HG03045 (cell line): Measurements from ENCODE around the gene PDCD6IP.
"Not testable (repeated sequence)": the region's sequence is repeated elsewhere in the genome, so short reads cannot be mapped to it uniquely, and the experiment has no call there.

Source experiments
- ATAC-seq: cut with Tn5 transposase; IDR thresholded peaks from one replicate; pipeline ENCODE4 v1.9.1; 2021; ENCODE audit warnings: mild to moderate bottlenecking, moderate library complexity; ENCODE audit not compliant: unreplicated experiment

Gene PDCD6IP, protein sequence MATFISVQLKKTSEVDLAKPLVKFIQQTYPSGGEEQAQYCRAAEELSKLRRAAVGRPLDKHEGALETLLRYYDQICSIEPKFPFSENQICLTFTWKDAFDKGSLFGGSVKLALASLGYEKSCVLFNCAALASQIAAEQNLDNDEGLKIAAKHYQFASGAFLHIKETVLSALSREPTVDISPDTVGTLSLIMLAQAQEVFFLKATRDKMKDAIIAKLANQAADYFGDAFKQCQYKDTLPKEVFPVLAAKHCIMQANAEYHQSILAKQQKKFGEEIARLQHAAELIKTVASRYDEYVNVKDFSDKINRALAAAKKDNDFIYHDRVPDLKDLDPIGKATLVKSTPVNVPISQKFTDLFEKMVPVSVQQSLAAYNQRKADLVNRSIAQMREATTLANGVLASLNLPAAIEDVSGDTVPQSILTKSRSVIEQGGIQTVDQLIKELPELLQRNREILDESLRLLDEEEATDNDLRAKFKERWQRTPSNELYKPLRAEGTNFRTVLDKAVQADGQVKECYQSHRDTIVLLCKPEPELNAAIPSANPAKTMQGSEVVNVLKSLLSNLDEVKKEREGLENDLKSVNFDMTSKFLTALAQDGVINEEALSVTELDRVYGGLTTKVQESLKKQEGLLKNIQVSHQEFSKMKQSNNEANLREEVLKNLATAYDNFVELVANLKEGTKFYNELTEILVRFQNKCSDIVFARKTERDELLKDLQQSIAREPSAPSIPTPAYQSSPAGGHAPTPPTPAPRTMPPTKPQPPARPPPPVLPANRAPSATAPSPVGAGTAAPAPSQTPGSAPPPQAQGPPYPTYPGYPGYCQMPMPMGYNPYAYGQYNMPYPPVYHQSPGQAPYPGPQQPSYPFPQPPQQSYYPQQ

GRCh38 chr3:33798418-33799201, at the start of gene PDCD6IP:
TSS of gene PDCD6IP (plus strand) at chr3:33798630. CDS start at chr3:33798729, 99 bp downstream.
- peak; percentile 91 for ATAC-seq

GRCh38 chr3:33749546-33750210, 48.8 kb upstream of the PDCD6IP start:
- no peak for ATAC-seq

- no peak for ATAC-seq
Measured at GRCh38 chr3:33750211-33750548, 48.2 kb upstream of the PDCD6IP start.

DNA sequence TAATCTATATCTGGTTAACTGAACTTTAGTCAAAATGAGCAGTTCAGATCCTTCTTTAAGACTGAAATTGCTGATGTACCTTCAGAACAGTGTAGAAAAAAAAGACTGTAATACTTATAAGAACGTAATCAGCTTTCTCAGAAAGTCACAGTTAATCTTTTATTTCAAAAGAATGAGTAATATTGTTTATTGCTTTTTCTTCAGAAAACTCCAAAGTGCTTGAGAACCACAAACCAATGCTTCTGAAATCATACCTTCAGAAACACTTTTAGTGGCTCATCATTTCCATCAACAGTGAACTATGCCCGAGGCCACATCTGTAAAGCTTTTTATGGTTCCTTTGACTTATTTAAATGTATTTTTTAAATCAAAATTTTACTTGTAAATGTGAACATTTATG, 47.1 kb upstream of the PDCD6IP start:
- ATAC-seq, result no peak

DNA sequence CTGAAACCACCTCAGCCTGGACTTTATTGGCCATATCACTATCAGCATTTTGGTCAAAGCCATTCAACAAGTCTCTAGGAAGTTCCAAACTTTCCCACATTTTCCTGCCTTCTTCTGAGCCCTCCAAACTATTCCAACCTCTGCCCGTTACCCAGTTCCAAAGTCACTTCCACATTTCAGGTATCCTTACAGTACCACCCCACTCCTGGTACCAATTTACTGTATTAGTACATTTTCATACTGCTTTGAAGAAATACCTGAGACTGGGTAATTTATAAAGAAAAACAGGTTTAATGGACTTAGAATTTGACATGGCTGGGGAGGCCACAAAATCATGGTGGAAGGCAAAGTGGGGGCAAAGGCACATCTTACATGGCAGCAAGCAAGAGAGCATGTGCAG, 44.0 kb upstream of the PDCD6IP start:
- not testable (repeated sequence) for ATAC-seq

- no peak for ATAC-seq
Measured at GRCh38 chr3:33758281-33758680, 40.1 kb upstream of the PDCD6IP start.

DNA sequence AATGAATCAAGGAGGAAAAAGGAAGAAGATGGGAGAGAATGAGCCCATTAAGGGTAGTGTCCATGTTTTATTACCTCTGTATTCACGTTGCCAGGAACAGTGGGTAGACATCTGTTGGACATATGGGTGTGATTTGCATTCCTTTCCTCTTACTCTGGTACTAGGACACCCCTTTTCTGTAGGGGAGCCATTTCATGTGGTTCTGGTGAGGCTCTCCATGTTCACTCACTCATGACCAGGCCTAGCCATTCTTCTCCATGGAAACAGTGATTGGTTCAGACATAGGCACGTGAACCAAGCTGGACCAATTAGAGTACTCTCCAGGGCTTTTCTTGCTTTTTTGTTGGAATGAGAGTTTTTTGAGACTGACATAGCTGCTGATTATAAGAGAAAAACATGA, 39.6 kb upstream of the PDCD6IP start:
- no peak for ATAC-seq

DNA sequence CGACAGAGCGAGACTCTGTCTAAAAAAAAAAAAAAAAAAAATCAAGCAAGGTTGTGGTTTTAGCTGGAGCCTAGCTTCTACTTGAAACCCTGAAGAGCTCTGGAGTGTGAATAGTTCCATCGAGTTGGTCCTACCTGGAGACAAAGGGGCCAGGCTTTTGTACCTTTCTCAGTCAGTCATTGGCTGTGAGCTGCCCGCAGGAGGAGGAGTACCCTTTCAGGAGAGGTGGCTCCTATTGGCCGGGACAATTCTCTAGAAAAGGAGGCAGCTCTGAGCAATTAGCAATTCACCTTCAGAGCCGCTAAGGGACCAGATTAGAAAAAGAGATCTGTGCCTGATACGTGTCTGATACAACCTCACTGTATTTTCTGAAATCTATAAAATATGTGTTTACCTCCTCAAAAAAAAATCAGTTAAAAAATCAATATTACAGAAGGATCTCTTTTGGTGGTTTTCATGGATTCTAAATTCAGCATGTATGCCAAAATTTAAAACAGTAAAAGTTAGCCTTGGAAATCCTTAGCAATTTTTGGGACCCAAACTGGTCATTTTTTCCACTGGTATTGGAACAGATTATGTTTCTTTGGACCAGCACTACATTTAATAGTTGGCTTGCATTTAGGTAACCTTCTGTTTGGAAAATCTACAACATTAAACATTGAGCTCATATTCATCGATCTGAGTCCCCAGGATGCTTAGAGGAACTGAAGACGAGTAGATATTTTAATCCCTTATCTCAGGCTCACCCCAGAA, 29.7 kb upstream of the PDCD6IP start:
- ATAC-seq, result no peak

DNA sequence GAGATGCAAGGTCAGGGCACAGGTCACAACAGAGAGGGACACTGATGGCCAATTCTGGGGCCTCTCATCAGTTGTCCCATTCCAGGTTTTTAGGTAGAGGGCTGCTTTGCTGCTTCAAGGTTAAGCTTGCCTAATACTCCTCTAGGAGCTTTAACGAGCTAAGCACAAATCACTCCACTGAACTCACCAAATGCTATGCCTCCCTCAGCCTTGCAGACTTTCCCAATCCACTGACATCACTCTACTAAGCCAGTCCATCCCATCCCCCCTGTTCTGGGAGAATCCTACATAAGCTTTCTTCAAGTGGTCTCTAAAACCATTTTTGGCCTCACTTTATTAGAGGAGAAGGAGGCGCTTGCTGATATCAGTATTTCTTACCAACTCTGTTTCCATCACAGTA, 24.8 kb upstream of the PDCD6IP start:
- ATAC-seq, result no peak

DNA sequence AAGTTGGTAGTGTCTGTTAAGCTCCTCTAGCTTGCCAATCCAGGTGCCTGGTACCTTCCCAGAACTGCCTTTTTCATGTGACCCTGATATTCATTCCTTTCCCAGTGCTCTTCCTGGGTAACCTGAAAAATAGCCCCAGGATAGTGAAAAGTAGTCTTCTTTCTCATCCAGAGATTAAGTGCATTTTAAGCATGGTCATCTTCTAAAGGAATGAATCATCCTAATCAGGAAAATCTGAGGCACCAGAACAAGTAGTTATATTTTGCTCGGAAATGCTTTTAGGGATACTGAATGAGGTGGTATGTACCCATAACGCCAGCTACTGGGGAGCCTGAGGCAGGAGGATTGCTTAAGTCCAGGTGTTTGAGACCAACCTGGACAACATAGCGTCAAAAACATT, 23.1 kb upstream of the PDCD6IP start:
- no peak for ATAC-seq

GRCh38 chr3:33777996-33778395, 20.4 kb upstream of the PDCD6IP start:
- no peak for ATAC-seq

DNA sequence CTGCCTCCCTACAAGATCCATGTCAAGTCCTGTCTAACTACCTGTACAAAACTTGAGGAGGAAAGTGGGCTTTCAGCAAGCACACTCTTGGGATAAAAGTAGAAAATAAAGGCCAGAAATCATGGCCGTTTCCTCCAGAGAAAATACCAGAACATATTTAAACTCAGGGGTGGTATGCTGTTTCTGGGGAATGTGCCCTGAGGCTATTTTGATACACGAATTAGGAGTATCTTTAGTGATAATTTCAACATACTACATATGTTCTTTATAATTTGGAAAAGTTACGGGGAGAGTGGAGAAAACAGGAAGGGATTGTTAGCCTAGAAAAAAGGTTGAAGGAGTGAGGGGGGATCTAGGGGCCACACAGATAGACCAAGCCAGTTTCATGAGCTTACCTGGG, 18.7 kb upstream of the PDCD6IP start:
- ATAC-seq, result no peak

- ATAC-seq, result not testable (repeated sequence)
Measured at GRCh38 chr3:33781413-33781812, 17.0 kb upstream of the PDCD6IP start.

DNA sequence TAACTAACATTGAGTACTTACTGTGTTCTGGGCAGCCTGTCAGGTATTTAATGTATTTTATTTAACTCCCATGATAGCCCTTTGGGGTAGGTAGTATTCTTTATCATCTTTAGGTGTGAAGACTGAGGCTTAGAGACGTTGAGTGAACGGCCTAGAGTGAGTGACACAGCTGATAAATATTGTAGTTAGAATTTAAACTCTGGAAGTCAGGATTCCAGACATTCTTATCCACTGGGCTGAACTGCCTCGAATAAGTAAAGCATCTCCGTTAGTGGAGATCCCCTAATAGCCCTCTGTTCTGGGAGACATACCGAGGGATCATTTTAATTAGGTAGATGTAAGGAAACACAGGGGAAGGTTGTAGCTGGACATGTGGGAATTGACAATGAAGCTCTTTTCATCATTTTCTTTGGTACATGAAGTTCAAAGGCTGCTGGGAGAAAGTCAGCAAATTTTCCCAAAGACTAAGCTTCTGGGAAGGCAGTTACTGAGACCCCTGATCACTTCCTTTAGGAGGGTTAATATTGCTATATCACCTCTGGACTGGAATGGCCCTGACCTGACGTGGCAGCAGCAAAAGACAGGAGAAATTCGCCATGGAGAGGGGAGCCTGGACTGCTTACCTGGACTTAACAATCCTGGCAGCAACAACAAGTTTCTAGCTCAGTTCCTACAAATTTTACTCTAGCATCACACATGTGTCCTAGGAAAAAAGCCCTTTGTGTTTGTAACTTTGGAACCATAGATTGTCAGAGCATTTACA, 11.7 kb upstream of the PDCD6IP start:
- no peak for ATAC-seq

DNA sequence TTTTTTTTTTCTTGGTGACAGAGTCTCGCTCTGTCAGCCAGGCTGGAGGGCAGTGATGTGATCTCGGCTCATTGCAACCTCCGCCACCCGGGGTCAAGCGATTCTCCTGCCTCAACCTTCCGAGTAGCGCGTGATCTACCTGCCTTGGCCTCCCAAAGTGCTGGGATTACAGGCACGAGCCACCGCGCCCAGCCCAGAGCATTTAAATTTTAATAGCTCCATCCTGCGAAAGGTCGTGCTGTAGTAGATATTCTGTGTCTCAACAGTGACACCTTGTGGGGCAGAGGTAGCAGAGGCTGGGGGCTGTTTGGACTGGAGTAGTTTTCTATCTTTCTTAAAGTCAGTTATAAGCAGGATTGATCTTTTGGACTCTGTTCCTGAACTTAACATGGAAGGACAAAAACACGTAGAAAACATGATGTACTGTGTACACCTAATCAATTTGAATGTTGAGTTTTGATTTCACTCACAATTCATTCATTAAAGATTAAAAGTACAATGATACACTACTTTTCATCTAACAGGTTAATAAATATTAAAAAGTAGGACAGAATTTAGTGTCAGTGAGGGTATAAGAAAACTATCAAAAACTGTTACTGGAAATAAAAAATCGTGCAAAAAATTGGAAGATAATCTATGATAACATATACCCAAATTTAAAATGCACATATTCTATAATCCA, 11.0 kb upstream of the PDCD6IP start:
- peak; percentile 88 for ATAC-seq

DNA sequence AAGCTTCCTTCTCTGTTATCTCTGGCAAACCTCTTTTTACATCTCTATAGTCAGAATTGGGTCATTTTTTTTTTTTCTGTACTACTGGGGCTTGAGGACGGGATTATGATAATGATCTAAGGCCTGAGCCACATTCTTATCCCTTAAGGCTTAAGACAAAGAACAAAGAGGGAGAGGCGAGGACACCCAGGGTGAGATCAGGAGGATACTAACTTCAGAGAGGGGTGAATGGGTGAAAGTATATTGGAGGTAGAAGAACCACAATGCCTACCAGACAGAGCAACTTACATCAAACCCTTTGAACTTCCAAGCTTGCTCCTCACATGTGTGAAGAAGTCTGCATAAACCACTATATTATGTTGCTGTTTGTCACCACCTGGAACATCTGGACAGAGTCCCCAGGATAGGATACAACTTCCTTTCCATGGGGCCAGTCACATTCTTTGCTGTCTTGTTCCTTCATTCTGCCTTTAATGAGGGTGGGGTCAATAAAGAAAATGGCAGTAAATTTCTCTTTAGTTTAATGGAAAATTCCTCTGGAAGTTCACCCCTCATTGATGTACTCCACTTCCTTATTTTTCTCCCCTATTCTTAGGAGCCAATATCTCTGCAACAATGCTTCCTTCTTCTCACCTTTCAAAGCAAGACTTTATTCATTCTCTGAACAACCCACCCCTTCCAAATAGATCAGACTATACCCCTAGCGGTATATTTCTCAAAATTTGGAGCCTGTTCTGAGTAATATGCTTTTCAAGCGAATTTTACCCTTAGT, 9.1 kb upstream of the PDCD6IP start:
- no peak for ATAC-seq

GRCh38 chr3:33790091-33790490, 8.3 kb upstream of the PDCD6IP start:
- ATAC-seq, result no peak
